WTC11 (cell line): ENCODE results near the gene RPP14. TPM values are rescaled to one million over a fixed set of nuclear protein-coding genes. Genes with fewer than 3 reads are reported as not detected.

Experiments
- ATAC-seq: fragments of 200-7000 bp; cut with Tn5 transposase; 2 replicates; pipeline ENCODE4 v1.10.0; 2021; ENCODE audit warnings: mild to moderate bottlenecking, moderate library complexity
- CTCF ChIA-PET: fragments of 300-600 bp; sonication (Branson Sonifier 250); formaldehyde crosslinking; loops from one replicate; lab custom pipeline; 2021; ENCODE audit warnings: antibody characterized with exemption; lab: Charles Lee
- POLR2A ChIA-PET: fragments of 350-600 bp; sonication (Branson Sonifier 250); formaldehyde crosslinking; loops from one replicate; lab custom pipeline; 2021; ENCODE audit warnings: antibody characterized with exemption; lab: Charles Lee
- DNase-seq: peaks from one replicate; pipeline ENCODE4 v3.0.0; 2021; ENCODE audit warnings: low spot score
- H3K27ac Mint-ChIP-seq: 2 replicates; pipeline ENCODE4 v1.8.0; 2021; ENCODE audit warnings: mixed read lengths
- H3K27me3 Mint-ChIP-seq: 2 replicates; pipeline ENCODE4 v1.8.0; 2021; ENCODE audit warnings: low read depth, mild to moderate bottlenecking, moderate library complexity, mixed read lengths
- H3K36me3 Mint-ChIP-seq: 2 replicates; pipeline ENCODE4 v1.8.0; 2021; ENCODE audit warnings: mixed read lengths
- H3K4me1 Mint-ChIP-seq: 2 replicates; pipeline ENCODE4 v1.8.0; 2022; ENCODE audit warnings: mixed read lengths
- H3K4me3 Mint-ChIP-seq: 2 replicates; pipeline ENCODE4 v1.8.0; 2021; ENCODE audit warnings: mild to moderate bottlenecking, moderate library complexity, mixed read lengths
- H3K9me3 Mint-ChIP-seq: 2 replicates; pipeline ENCODE4 v1.8.0; 2021; ENCODE audit warnings: mixed read lengths
- ELF4 ChIP-seq: sonication (generic); formaldehyde crosslinking; IDR thresholded peaks from 2 replicates; pipeline ENCODE4 v1.8.1; 2022; ENCODE audit warnings: low read depth, mild to moderate bottlenecking, moderate library complexity, missing genetic modification reagents
- GRHL2 ChIP-seq: fragments of 250-450 bp; sonication (Bioruptor Pico); IDR thresholded peaks from 2 replicates; pipeline ENCODE4 v1.8.0; 2022; ENCODE audit warnings: mild to moderate bottlenecking, moderate library complexity; ENCODE audit not compliant: insufficient replicate concordance, severe bottlenecking
- GTF2I ChIP-seq: fragments of 250-450 bp; sonication (Bioruptor Pico); conservative IDR thresholded peaks from 2 replicates; pipeline ENCODE4 v1.4.0; 2021; ENCODE audit warnings: mild to moderate bottlenecking
- JUN ChIP-seq: sonication (generic); formaldehyde crosslinking; IDR thresholded peaks from 2 replicates; pipeline ENCODE4 v1.8.0; 2023; ENCODE audit warnings: mild to moderate bottlenecking, missing genetic modification reagents
- NFATC4 ChIP-seq: fragments of 250-450 bp; sonication (Bioruptor Pico); IDR thresholded peaks from 2 replicates; pipeline ENCODE4 v1.9.0; 2021; ENCODE audit warnings: mild to moderate bottlenecking
- NFYB ChIP-seq: sonication (generic); formaldehyde crosslinking; conservative IDR thresholded peaks from 2 replicates; pipeline ENCODE4 v1.8.0; 2022; ENCODE audit warnings: low read depth, missing genetic modification reagents
- NR3C1 ChIP-seq: sonication (generic); formaldehyde crosslinking; conservative IDR thresholded peaks from 2 replicates; pipeline ENCODE4 v1.8.1; 2023; ENCODE audit warnings: low read depth, mild to moderate bottlenecking, missing genetic modification reagents
- RELA ChIP-seq: sonication (generic); formaldehyde crosslinking; IDR thresholded peaks from 2 replicates; pipeline ENCODE4 v1.8.1; 2022; ENCODE audit warnings: missing genetic modification reagents, mild to moderate bottlenecking, borderline replicate concordance
- RORB ChIP-seq: fragments of 250-450 bp; sonication (Bioruptor Pico); IDR thresholded peaks from 2 replicates; pipeline ENCODE4 v1.9.0; 2021; ENCODE audit warnings: mild to moderate bottlenecking
- TCF7 ChIP-seq: sonication (generic); formaldehyde crosslinking; IDR thresholded peaks from 2 replicates; pipeline ENCODE4 v1.8.0; 2022; ENCODE audit warnings: mild to moderate bottlenecking, low read depth, missing genetic modification reagents, moderate library complexity
- ZNF396 ChIP-seq: fragments of 250-450 bp; sonication (Bioruptor Pico); IDR thresholded peaks from 2 replicates; pipeline ENCODE4 v1.8.0; 2021; ENCODE audit warnings: mild to moderate bottlenecking, moderate library complexity, borderline replicate concordance
- ZNF671 ChIP-seq: fragments of 250-450 bp; sonication (Bioruptor Pico); IDR thresholded peaks from 2 replicates; pipeline ENCODE4 v1.8.0; 2021; ENCODE audit warnings: mild to moderate bottlenecking
- total RNA-seq: library from RNA; stranded (reverse); gene quantifications from 3 replicates; pipeline ENCODE4 v1.2.3, GENCODE V29; 2021
- TF ChIP-seq, protein P1 (sequence below): sonication (generic); formaldehyde crosslinking; IDR thresholded peaks from 2 replicates; pipeline ENCODE4 v1.8.1; 2023; ENCODE audit warnings: mild to moderate bottlenecking, missing genetic modification reagents, borderline replicate concordance
- TF ChIP-seq, protein P2 (sequence below): sonication (generic); formaldehyde crosslinking; IDR thresholded peaks from 2 replicates; pipeline ENCODE4 v1.8.1; 2023; ENCODE audit warnings: mild to moderate bottlenecking, moderate library complexity, missing genetic modification reagents
- TF ChIP-seq, protein P3 (sequence below): sonication (generic); formaldehyde crosslinking; IDR thresholded peaks from 2 replicates; pipeline ENCODE4 v1.8.1; 2023; ENCODE audit warnings: mild to moderate bottlenecking, missing genetic modification reagents, moderate library complexity
- TF ChIP-seq, protein P4 (sequence below): fragments of 250-450 bp; sonication (Bioruptor Pico); IDR thresholded peaks from 2 replicates; pipeline ENCODE4 v1.9.0; 2021; ENCODE audit warnings: moderate library complexity, mild to moderate bottlenecking, inconsistent platforms, borderline replicate concordance
- TF ChIP-seq, protein P5 (sequence below): sonication (generic); formaldehyde crosslinking; IDR thresholded peaks from 2 replicates; pipeline ENCODE4 v1.8.1; 2022; ENCODE audit warnings: low read depth, mild to moderate bottlenecking, moderate library complexity, missing genetic modification reagents, borderline replicate concordance
- TF ChIP-seq, protein P6 (sequence below): sonication (generic); formaldehyde crosslinking; IDR thresholded peaks from 2 replicates; pipeline ENCODE4 v1.8.0; 2023; ENCODE audit warnings: mild to moderate bottlenecking, missing genetic modification reagents
- TF ChIP-seq, protein P7 (sequence below): sonication (generic); formaldehyde crosslinking; IDR thresholded peaks from 2 replicates; pipeline ENCODE4 v1.8.0; 2022; ENCODE audit warnings: mild to moderate bottlenecking, missing genetic modification reagents

RPP14 gene
- total RNA-seq, 1 experiment from 2014 or later = 17.9 TPM

DNA sequence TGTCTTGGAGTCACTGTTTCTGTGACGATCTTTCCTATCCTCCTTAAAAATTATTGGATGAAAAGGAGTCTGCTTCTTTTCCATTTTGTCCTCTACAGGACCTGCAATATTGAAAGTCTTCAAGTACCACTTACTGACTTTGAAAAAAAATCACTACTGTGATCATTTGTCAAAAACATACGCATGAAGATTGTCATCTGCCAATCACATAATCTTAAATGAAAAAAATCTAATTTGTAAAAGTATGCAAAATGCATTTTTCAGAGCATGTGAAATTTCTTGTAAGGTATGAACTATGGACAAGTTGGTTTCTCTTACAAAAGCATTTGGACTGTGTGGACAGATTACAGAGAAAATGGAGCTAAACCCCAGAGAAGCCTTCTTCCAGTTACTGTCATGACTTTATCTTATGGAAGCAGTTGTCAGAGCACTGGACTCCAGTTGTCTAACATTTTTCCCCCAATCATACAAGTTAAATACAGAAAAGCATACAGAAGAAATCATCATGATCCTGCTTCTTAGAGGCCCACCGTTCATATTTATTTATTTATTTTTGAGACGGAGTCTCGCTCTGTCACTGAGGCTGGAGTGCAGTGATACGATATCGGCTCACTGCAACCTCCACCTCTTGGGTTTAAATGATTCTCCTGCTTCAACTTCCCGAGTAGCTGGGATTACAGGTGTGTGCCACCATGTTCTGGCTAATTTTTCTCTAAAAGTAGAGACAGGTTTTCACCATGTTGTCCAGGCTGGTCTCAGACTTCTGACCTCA, 23.3 kb downstream of the RPP14 start:
- CTCF ChIA-PET = interaction anchor here (1.1 kb wide), 1 partner anchor 163 kb away, joined by 3 read pairs; the partner anchor contains the start of gene KCTD6
- DNase-seq = no peak
- Mint-ChIP-seq H3K4me1 (peaks cover 19% of the 10 kb centered on the region), H3K27ac (no peak overlapping the region), H3K9me3 (no peaks in the 10 kb centered on the region), H3K27me3 (peaks cover 31% of the 10 kb centered on the region), H3K36me3 (no peaks in the 10 kb centered on the region), H3K4me3 (no peak overlapping the region)
- TF ChIP-seq ZNF671 (CRISPR knock-in tag) (no peak), TCF7 (CRISPR knock-in tag) (no peak), RELA (no peak), JUN (CRISPR knock-in tag) (no peak), ELF4 (CRISPR knock-in tag) (no peak), GRHL2 (no peak), ZNF396 (CRISPR knock-in tag) (no peak), NFATC4 (CRISPR knock-in tag) (no peak), RORB (CRISPR knock-in tag) (no peak)
- TF ChIP-seq, protein P1, sequence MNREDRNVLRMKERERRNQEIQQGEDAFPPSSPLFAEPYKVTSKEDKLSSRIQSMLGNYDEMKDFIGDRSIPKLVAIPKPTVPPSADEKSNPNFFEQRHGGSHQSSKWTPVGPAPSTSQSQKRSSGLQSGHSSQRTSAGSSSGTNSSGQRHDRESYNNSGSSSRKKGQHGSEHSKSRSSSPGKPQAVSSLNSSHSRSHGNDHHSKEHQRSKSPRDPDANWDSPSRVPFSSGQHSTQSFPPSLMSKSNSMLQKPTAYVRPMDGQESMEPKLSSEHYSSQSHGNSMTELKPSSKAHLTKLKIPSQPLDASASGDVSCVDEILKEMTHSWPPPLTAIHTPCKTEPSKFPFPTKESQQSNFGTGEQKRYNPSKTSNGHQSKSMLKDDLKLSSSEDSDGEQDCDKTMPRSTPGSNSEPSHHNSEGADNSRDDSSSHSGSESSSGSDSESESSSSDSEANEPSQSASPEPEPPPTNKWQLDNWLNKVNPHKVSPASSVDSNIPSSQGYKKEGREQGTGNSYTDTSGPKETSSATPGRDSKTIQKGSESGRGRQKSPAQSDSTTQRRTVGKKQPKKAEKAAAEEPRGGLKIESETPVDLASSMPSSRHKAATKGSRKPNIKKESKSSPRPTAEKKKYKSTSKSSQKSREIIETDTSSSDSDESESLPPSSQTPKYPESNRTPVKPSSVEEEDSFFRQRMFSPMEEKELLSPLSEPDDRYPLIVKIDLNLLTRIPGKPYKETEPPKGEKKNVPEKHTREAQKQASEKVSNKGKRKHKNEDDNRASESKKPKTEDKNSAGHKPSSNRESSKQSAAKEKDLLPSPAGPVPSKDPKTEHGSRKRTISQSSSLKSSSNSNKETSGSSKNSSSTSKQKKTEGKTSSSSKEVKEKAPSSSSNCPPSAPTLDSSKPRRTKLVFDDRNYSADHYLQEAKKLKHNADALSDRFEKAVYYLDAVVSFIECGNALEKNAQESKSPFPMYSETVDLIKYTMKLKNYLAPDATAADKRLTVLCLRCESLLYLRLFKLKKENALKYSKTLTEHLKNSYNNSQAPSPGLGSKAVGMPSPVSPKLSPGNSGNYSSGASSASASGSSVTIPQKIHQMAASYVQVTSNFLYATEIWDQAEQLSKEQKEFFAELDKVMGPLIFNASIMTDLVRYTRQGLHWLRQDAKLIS (CRISPR knock-in tag) = no peak
- TF ChIP-seq, protein P2, sequence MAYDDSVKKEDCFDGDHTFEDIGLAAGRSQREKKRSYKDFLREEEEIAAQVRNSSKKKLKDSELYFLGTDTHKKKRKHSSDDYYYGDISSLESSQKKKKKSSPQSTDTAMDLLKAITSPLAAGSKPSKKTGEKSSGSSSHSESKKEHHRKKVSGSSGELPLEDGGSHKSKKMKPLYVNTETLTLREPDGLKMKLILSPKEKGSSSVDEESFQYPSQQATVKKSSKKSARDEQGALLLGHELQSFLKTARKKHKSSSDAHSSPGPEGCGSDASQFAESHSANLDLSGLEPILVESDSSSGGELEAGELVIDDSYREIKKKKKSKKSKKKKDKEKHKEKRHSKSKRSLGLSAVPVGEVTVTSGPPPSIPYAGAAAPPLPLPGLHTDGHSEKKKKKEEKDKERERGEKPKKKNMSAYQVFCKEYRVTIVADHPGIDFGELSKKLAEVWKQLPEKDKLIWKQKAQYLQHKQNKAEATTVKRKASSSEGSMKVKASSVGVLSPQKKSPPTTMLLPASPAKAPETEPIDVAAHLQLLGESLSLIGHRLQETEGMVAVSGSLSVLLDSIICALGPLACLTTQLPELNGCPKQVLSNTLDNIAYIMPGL (CRISPR knock-in tag) = no peak
- TF ChIP-seq, protein P3, sequence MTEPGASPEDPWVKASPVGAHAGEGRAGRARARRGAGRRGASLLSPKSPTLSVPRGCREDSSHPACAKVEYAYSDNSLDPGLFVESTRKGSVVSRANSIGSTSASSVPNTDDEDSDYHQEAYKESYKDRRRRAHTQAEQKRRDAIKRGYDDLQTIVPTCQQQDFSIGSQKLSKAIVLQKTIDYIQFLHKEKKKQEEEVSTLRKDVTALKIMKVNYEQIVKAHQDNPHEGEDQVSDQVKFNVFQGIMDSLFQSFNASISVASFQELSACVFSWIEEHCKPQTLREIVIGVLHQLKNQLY (CRISPR knock-in tag) = no peak
- TF ChIP-seq, protein P4, sequence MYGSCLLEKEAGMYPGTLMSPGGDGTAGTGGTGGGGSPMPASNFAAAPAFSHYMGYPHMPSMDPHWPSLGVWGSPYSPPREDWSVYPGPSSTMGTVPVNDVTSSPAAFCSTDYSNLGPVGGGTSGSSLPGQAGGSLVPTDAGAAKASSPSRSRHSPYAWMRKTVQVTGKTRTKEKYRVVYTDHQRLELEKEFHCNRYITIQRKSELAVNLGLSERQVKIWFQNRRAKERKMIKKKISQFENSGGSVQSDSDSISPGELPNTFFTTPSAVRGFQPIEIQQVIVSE (CRISPR knock-in tag) = no peak
- POLR2A ChIA-PET = no interaction called here
- no peak for ATAC-seq

DNA sequence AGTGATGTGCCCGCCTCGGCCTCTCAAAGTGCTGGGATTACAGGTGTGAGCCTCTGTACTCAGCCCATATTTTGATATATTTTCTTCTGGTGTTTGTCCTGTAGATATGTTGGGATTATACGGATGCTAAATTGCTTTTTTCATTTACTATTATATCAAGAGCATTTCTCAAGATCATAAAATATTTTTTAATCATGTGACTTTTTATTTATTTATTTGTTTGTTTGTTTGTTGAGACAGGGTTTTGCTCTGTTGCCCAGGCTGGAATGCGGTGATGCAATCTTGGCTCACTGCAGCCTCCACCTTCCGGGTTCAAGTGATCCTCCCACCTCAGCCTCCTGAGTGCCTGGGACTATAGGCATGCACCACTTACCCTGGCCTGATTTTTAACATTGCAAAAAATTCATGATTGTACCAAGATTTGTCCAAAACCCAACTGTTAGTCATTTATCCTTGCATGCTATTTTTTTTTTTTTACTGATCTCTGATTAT, 23.9 kb downstream of the RPP14 start:
- Mint-ChIP-seq H3K9me3 (no peaks in the 10 kb centered on the region), H3K27me3 (peaks cover 34% of the 10 kb centered on the region), H3K4me1 (peaks cover 20% of the 10 kb centered on the region), H3K27ac (no peak overlapping the region), H3K36me3 (no peaks in the 10 kb centered on the region), H3K4me3 (no peak overlapping the region)
- ATAC-seq (no peak), DNase-seq (no peak)
- POLR2A ChIA-PET = no interaction called here
- CTCF ChIA-PET = interaction anchor here (1.1 kb wide), 1 partner anchor 162 kb away, joined by 3 read pairs; the partner anchor contains the start of gene KCTD6
- TF ChIP-seq NR3C1 (CRISPR knock-in tag) (no peak), NFYB (CRISPR knock-in tag) (no peak), GTF2I (CRISPR knock-in tag) (no peak)
- TF ChIP-seq, protein P5, sequence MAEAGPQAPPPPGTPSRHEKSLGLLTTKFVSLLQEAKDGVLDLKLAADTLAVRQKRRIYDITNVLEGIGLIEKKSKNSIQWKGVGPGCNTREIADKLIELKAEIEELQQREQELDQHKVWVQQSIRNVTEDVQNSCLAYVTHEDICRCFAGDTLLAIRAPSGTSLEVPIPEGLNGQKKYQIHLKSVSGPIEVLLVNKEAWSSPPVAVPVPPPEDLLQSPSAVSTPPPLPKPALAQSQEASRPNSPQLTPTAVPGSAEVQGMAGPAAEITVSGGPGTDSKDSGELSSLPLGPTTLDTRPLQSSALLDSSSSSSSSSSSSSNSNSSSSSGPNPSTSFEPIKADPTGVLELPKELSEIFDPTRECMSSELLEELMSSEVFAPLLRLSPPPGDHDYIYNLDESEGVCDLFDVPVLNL (CRISPR knock-in tag) = no peak
- TF ChIP-seq, protein P6, sequence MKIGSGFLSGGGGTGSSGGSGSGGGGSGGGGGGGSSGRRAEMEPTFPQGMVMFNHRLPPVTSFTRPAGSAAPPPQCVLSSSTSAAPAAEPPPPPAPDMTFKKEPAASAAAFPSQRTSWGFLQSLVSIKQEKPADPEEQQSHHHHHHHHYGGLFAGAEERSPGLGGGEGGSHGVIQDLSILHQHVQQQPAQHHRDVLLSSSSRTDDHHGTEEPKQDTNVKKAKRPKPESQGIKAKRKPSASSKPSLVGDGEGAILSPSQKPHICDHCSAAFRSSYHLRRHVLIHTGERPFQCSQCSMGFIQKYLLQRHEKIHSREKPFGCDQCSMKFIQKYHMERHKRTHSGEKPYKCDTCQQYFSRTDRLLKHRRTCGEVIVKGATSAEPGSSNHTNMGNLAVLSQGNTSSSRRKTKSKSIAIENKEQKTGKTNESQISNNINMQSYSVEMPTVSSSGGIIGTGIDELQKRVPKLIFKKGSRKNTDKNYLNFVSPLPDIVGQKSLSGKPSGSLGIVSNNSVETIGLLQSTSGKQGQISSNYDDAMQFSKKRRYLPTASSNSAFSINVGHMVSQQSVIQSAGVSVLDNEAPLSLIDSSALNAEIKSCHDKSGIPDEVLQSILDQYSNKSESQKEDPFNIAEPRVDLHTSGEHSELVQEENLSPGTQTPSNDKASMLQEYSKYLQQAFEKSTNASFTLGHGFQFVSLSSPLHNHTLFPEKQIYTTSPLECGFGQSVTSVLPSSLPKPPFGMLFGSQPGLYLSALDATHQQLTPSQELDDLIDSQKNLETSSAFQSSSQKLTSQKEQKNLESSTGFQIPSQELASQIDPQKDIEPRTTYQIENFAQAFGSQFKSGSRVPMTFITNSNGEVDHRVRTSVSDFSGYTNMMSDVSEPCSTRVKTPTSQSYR (CRISPR knock-in tag) = no peak
- TF ChIP-seq, protein P7, sequence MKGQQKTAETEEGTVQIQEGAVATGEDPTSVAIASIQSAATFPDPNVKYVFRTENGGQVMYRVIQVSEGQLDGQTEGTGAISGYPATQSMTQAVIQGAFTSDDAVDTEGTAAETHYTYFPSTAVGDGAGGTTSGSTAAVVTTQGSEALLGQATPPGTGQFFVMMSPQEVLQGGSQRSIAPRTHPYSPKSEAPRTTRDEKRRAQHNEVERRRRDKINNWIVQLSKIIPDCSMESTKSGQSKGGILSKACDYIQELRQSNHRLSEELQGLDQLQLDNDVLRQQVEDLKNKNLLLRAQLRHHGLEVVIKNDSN = no peak
